ENCODE measurements around the gene GFI1. TPM values are rescaled to one million over a fixed set of nuclear protein-coding genes. Genes with fewer than 3 reads are reported as not detected.
"Not testable (repeated sequence)": the region's sequence is repeated elsewhere in the genome, so short reads cannot be mapped to it uniquely, and the experiment has no call there.

Gene GFI1
- total RNA-seq, result under 1 TPM in 7 of 9 donors, not detected in 2; 0.08 to 0.93 (median 0.26) TPM
- under 1 TPM; 0.04 to 0.12 TPM for polyA plus RNA-seq
- long read RNA-seq, donor 1, result 0 reads
- long read RNA-seq, donor 2, result 0 reads
- long read RNA-seq, donor 3, result 0 reads

DNA sequence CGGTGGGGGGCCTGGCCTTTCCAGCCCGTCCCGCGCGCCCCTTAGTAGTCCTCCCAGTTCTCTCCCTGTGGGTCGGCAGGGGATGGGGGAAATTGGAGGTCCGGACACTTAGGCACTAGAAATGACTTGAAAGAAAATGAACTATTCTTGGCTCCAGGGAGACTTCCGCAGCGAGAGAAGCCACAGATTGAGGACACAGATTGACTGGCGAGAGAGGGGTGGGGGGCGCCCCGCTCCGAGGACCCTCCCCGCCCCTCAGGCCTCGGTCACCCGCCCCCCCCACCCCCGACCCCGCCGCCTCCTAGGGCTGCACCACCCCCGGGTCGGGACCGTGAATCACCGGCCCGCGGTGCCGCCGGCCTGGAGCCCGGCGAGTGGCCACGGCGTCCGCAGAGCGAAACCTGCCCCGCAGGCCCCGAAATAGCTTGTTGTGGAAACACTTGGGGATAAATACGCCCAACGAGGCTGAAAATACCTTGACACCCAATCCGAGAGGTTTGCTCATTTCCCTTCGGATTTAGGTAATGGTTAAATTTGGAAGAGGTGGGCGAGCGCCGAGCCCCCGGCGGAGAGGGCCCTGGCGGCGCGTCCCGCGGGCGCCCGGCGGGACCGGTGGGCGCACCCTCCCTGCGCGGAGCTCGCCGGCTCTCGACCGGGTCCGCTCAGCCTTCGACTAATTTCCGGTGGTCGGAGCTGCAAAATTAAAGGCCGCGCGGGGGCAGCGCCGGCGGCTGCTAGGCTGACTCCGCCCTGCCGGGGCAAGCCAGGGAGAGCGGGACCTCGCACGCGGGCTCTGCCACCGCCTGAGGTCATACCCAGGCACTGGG is at the start of gene GFI1:
Gene GFI1, minus strand, starts transcription at position 675 of the 827 bp plus-strand sequence. CDS start 3,438 bp downstream, outside the sequence.
- intact Hi-C loops (cut with DNase I), result loop anchor here in 1 of 10 donors (10.0 kb wide), 1 partner anchor 338 kb away; no protein-coding TSS in a partner anchor
- Histone ChIP-seq H3K36me3 (no peaks in the 10 kb centered on the region), H3K9me3 (no peaks in the 10 kb centered on the region), H3K4me1 (peaks cover 8 to 55% (median 48%) of the 10 kb centered on the region in 12 donors), H3K4me3 (peak within 1 kb of the TSS; percentile 37 to 81 (median 54)), H3K27me3 (peaks cover 40 to 76% (median 54%) of the 10 kb centered on the region in 9 donors), H3K27ac (peak within 1 kb of the TSS in 1 of 12 donors; percentile 80)
- 1 to 4% (median 2%) methylated on average over 39 to 77 of the region's 77 CpGs for WGBS, 4 donors
- DNase-seq, result peak in 4 of 5 donors; percentile 11 to 75 (median 27)
- TF ChIP-seq, protein P1, sequence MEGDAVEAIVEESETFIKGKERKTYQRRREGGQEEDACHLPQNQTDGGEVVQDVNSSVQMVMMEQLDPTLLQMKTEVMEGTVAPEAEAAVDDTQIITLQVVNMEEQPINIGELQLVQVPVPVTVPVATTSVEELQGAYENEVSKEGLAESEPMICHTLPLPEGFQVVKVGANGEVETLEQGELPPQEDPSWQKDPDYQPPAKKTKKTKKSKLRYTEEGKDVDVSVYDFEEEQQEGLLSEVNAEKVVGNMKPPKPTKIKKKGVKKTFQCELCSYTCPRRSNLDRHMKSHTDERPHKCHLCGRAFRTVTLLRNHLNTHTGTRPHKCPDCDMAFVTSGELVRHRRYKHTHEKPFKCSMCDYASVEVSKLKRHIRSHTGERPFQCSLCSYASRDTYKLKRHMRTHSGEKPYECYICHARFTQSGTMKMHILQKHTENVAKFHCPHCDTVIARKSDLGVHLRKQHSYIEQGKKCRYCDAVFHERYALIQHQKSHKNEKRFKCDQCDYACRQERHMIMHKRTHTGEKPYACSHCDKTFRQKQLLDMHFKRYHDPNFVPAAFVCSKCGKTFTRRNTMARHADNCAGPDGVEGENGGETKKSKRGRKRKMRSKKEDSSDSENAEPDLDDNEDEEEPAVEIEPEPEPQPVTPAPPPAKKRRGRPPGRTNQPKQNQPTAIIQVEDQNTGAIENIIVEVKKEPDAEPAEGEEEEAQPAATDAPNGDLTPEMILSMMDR (IDR thresholded peaks at IDR 0.05), result no peak
- TF ChIP-seq POLR2A (IDR thresholded peaks at IDR 0.05), result no peak
- ATAC-seq, result peak in 2 of 4 donors; percentile 26 to 36

DNA sequence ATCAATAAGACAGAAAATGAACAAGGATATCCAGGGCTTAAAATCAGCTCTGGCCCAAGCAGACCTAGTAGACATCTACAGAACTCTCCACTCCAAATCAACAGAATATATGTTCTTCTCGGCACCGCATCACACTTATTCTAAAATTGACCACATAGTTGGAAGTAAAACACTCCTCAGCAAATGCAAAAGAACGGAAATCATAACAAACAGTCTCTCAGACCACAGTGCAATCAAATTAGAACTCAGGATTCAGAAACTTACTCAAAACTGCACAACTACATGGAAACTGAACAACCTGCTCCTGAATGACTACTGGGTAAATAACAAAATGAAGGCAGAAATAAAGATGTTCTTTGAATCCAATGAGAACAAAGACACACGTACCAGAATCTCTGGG is 45.6 kb upstream of the GFI1 start:
- H3K36me3 ChIP-seq; H3K9me3 ChIP-seq; H3K27ac ChIP-seq; H3K27me3 ChIP-seq; H3K4me3 ChIP-seq; ATAC-seq; intact Hi-C loops (cut with DNase I); DNase-seq: not testable (repeated sequence)
- H3K4me1 ChIP-seq, result peaks cover 0 to 17% (median 0%) of the 10 kb centered on the region in 12 donors
- 95 to 99% (median 97%) methylated on average over 4 of the region's 4 CpGs for WGBS, 4 donors

DNA sequence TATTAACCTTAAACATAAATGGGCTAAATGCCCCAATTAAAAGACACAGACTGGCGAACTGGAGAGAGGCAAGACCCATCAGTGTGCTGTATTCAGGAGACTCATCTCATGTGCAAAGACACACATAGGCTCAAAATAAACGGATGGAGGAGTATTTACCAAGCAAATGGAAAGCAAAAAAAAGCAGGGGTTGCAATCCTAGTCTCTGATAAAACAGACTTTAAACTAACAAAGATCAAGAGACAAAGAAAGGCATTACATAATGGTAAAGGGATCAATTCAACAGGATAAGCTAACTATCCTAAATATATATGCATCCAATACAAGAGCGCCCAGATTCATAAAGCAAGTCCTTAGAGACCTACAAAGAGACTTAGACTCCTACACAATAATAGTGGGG is 45.2 kb upstream of the GFI1 start:
- H3K4me1 ChIP-seq, result peaks cover 0 to 12% (median 0%) of the 10 kb centered on the region in 12 donors
- DNase-seq; H3K27me3 ChIP-seq; ATAC-seq; H3K27ac ChIP-seq; H3K36me3 ChIP-seq; H3K9me3 ChIP-seq; H3K4me3 ChIP-seq; intact Hi-C loops (cut with DNase I): not testable (repeated sequence)
- 92 to 97% (median 95%) methylated on average over 3 of the region's 3 CpGs for WGBS, 4 donors

- H3K9me3 ChIP-seq, result no peaks in the 10 kb centered on the region
- peaks cover 0 to 13% (median 0%) of the 10 kb centered on the region in 9 donors for H3K36me3 ChIP-seq
- no peaks in the 10 kb centered on the region for H3K4me1 ChIP-seq
- ATAC-seq, result no peak
- H3K27ac ChIP-seq, result no peak overlapping the region
- H3K4me3 ChIP-seq, result no peak overlapping the region
- DNase-seq, result no peak
- 97 to 98% (median 98%) methylated on average over 2 of the region's 2 CpGs for WGBS, 4 donors
- TF ChIP-seq, protein P1 (IDR thresholded peaks at IDR 0.05), result no peak
- no peak for TF ChIP-seq POLR2A (IDR thresholded peaks at IDR 0.05)
- no peaks in the 10 kb centered on the region for H3K27me3 ChIP-seq
- intact Hi-C loops (cut with DNase I), result no loop called here
Observed at GRCh38 chr1:92527670-92528069, 40.9 kb upstream of the GFI1 start.

GRCh38 chr1:92524944-92525590 is 38.3 kb upstream of the GFI1 start:
- ATAC-seq; H3K4me1 ChIP-seq; H3K27me3 ChIP-seq; DNase-seq; H3K9me3 ChIP-seq; H3K4me3 ChIP-seq; intact Hi-C loops (cut with DNase I); H3K27ac ChIP-seq: not testable (repeated sequence)
- 95 to 96% (median 96%) methylated on average over 9 of the region's 9 CpGs for WGBS, 4 donors
- H3K36me3 ChIP-seq, result peaks cover 0 to 14% (median 0%) of the 10 kb centered on the region in 9 donors

Data from heart left ventricle (tissue), 16 donors.